Hepatocyte (in vitro differentiated cells): ENCODE data around the gene PITPNB.

Experiments
- CTCF ChIP-seq: fragments of 200-600 bp; sonication (generic); IDR thresholded peaks from 2 replicates; pipeline ENCODE4 v1.5.1; 2016; ENCODE audit warnings: antibody characterized with exemption, mild to moderate bottlenecking; ENCODE audit not compliant: poor library complexity
- EZH2 ChIP-seq: fragments of 200-600 bp; sonication (generic); IDR thresholded peaks from 2 replicates; pipeline ENCODE4 v1.6.1; 2016; ENCODE audit warnings: antibody characterized with exemption, mild to moderate bottlenecking, borderline replicate concordance
- EZH2phosphoT487 ChIP-seq: fragments of 200-600 bp; sonication (generic); IDR thresholded peaks from one replicate; pipeline ENCODE4 v1.6.1; 2018; ENCODE audit warnings: antibody characterized with exemption, mild to moderate bottlenecking, low read depth, moderate library complexity; ENCODE audit not compliant: unreplicated experiment, severe bottlenecking

- no peak for TF ChIP-seq EZH2phosphoT487
- TF ChIP-seq CTCF: no peak
- no peak for TF ChIP-seq EZH2
Measured at GRCh38 chr22:27881421-27881820, 37.6 kb downstream of the PITPNB start.
